GM12865 (cell line): ENCODE measurements around the gene EDN2.

Experiments
- DNase-seq: peaks from one replicate; pipeline ENCODE4 v3.0.0; 2010; ENCODE audit warnings: low read depth
- H3K4me3 ChIP-seq: 2 replicates; pipeline ENCODE4 v1.5.1; 2011; ENCODE audit warnings: mild to moderate bottlenecking, low read depth, low read length, control low read depth
- TF ChIP-seq, protein P1 (sequence below): IDR thresholded peaks from 2 replicates; pipeline ENCODE4 v1.5.1; 2011; ENCODE audit warnings: low read length, control low read depth, low read depth, inconsistent platforms; ENCODE audit not compliant: insufficient read depth; ENCODE audit errors: missing control alignments

The EDN2 gene

GRCh38 chr1:41437011-41437355 is 47.5 kb downstream of the EDN2 start:
- TF ChIP-seq, protein P1, sequence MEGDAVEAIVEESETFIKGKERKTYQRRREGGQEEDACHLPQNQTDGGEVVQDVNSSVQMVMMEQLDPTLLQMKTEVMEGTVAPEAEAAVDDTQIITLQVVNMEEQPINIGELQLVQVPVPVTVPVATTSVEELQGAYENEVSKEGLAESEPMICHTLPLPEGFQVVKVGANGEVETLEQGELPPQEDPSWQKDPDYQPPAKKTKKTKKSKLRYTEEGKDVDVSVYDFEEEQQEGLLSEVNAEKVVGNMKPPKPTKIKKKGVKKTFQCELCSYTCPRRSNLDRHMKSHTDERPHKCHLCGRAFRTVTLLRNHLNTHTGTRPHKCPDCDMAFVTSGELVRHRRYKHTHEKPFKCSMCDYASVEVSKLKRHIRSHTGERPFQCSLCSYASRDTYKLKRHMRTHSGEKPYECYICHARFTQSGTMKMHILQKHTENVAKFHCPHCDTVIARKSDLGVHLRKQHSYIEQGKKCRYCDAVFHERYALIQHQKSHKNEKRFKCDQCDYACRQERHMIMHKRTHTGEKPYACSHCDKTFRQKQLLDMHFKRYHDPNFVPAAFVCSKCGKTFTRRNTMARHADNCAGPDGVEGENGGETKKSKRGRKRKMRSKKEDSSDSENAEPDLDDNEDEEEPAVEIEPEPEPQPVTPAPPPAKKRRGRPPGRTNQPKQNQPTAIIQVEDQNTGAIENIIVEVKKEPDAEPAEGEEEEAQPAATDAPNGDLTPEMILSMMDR: no peak
- no peak overlapping the region for H3K4me3 ChIP-seq
- no peak for DNase-seq

GRCh38 chr1:41436281-41437010 is 48.0 kb downstream of the EDN2 start:
- DNase-seq: no peak
- TF ChIP-seq, protein P1: no peak
- H3K4me3 ChIP-seq: no peak overlapping the region

- TF ChIP-seq, protein P1: no peak
- no peak for DNase-seq
- H3K4me3 ChIP-seq: no peak overlapping the region
Observed at GRCh38 chr1:41435570-41436178, 48.8 kb downstream of the EDN2 start.

DNA sequence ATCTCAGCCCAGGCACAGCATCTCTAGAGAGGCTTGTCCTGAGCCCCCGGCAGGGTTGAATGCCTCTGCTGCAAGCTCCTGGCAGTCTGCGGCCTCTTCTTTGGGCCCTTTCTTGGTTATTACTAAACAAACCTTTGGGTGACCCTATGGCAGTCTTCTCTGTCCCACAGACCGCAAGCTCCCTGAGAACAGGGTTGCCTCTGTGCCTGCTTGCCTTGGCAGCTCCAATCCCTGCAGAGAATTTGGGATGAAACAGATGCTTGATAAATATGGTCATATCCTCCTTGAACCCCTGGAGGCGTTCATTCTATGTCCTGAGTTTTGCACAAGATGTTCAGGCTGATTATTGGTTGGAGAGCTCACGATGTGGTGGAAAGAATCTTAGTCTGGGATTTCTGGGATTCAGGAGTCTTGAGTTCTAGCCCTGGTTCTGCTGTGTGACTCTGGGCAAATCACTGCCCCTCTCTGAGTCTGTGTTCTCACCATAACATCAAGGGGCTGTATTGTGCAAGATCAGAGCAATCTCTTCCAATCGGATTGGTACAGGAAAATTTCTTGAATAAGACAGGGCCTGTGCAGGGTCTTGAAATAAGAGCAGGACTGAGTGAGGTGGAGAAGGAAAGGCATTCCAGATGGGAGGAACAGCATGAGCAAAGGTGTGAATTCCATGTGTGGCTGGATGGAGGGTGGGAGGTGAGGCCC is 49.6 kb downstream of the EDN2 start:
- TF ChIP-seq, protein P1: no peak
- no peak for DNase-seq
- no peak overlapping the region for H3K4me3 ChIP-seq

- no peak for DNase-seq
- no peak overlapping the region for H3K4me3 ChIP-seq
Observed at GRCh38 chr1:41434306-41434705, 50.2 kb downstream of the EDN2 start.

GRCh38 chr1:41433501-41433900 is 51.0 kb downstream of the EDN2 start:
- TF ChIP-seq, protein P1: no peak
- H3K4me3 ChIP-seq: no peak overlapping the region
- no peak for DNase-seq

More at GRCh38 chr1:41434306-41434705, 50.2 kb downstream of the EDN2 start:
- TF ChIP-seq, protein P1: no peak
